K562 (cell line): Measurements from ENCODE around the gene SLC5A11. TPM values are rescaled to one million over a fixed set of nuclear protein-coding genes. Genes with fewer than 3 reads are reported as not detected.
A peak's percentile ranks its signal among the peaks of the same experiment; 100 is the strongest.

Source experiments
- ARID3A ChIP-seq: IDR thresholded peaks from 2 replicates; pipeline ENCODE4 v1.6.1; 2012; ENCODE audit warnings: low read depth, low read length, improper control_type of control experiment, borderline replicate concordance
- DEAF1 ChIP-seq: fragments of 450-650 bp; formaldehyde crosslinking; IDR thresholded peaks from 2 replicates; pipeline ENCODE4 v1.4.0; 2020; ENCODE audit warnings: mild to moderate bottlenecking, moderate library complexity
- DMBX1 ChIP-seq: fragments of 250-450 bp; sonication (Bioruptor Pico); IDR thresholded peaks from 2 replicates; pipeline ENCODE4 v1.8.0; 2022; ENCODE audit warnings: inconsistent platforms, mild to moderate bottlenecking, moderate library complexity, borderline replicate concordance
- E2F1 ChIP-seq: sonication (generic); formaldehyde crosslinking; IDR thresholded peaks from 2 replicates; pipeline ENCODE4 v1.8.1; 2023; ENCODE audit warnings: mild to moderate bottlenecking, missing genetic modification reagents, moderate library complexity
- EGR1 ChIP-seq: fragments of 450-650 bp; conservative IDR thresholded peaks from 2 replicates; pipeline ENCODE4 v1.6.1; 2017; ENCODE audit warnings: mild to moderate bottlenecking
- ESRRA ChIP-seq: fragments of 450-650 bp; IDR thresholded peaks from 2 replicates; pipeline ENCODE4 v1.6.1; 2014; ENCODE audit warnings: low read depth, mild to moderate bottlenecking, moderate library complexity, borderline replicate concordance
- HMGXB4 ChIP-seq: sonication (generic); formaldehyde crosslinking; IDR thresholded peaks from 2 replicates; pipeline ENCODE4 v1.8.1; 2023; ENCODE audit warnings: mild to moderate bottlenecking, missing genetic modification reagents
- MTA1 ChIP-seq: fragments of 450-650 bp; IDR thresholded peaks from 2 replicates; pipeline ENCODE4 v1.6.1; 2017; ENCODE audit warnings: borderline replicate concordance
- SIN3A ChIP-seq, 2 experiments: fragments of 150-350 bp in 1 of 2; IDR thresholded peaks; 2 replicates each; pipeline ENCODE4 v1.6.1; 2011 to 2016; ENCODE audit warnings: borderline replicate concordance in 2 of 2, low read depth in 2 of 2, low read length in 2 of 2, mild to moderate bottlenecking in 2 of 2, moderate library complexity in 2 of 2; ENCODE audit not compliant: control insufficient read depth in 1 of 2
- SMAD4 ChIP-seq: fragments of 250-450 bp; sonication (Bioruptor Pico); conservative IDR thresholded peaks from 2 replicates; pipeline ENCODE4 v1.8.0; 2021; ENCODE audit warnings: inconsistent platforms, mild to moderate bottlenecking, moderate library complexity
- TAF1 ChIP-seq: IDR thresholded peaks from 2 replicates; pipeline ENCODE4 v1.6.1; 2011; ENCODE audit warnings: mild to moderate bottlenecking, low read length, moderate library complexity; ENCODE audit not compliant: insufficient read depth, control insufficient read depth, severe bottlenecking; ENCODE audit errors: extremely low read depth
- ZNF436 ChIP-seq: fragments of 250-450, 450-650 bp; sonication (Bioruptor Pico); formaldehyde crosslinking; IDR thresholded peaks from 2 replicates; pipeline ENCODE4 v1.7.0; 2020; ENCODE audit warnings: mild to moderate bottlenecking
- polyA plus RNA-seq, 8 experiments: library from polyadenylated mRNA; depleted of rRNA in 4 of 8; stranded (reverse) in 5 of 8; unstranded in 3 of 8; fragments of >200 nt; fragmentation: Nextera tagmentation in 2 of 8; fragmentation: Illumina TruSeq in 1 of 8; extraction: Ambion mirVana in 2 of 8; extraction: Trizol in 1 of 8; gene quantifications; 2 replicates each; pipeline versions ENCODE4 v1.2.1 to v1.2.3, GENCODE V29; 2011 to 2014; ENCODE audit warnings: inconsistent platforms in 1 of 8, missing spikeins in 1 of 8
- total RNA-seq, 7 experiments: library from RNA; depleted of rRNA in 6 of 7; stranded (reverse); fragments of >200 nt in 6 of 7; fragmentation: Illumina TruSeq in 2 of 7; extraction: Trizol in 2 of 7; gene quantifications; 2 replicates each; pipeline versions ENCODE4 v1.2.1 to v1.2.3, GENCODE V29; 2011 to 2021; ENCODE audit warnings: low replicate concordance in 1 of 7

SLC5A11 gene
- total and polyA plus RNA-seq, 9 of the 15 experiments (the other 6 are each of a cell fraction or from before 2014, with no cell fraction given) = 0.04 to 0.25 (median 0.11) TPM; not detected in 3

- TF ChIP-seq ESRRA (0 out of 2 replicates have a peak, but pooled peaks have one; percentile 17), MTA1 (peak; percentile 37; the same call in 1 of the 2 replicates), E2F1 (CRISPR knock-in tag) (no peak), ARID3A (peak; percentile 76; the same call in 1 of the 2 replicates), EGR1 (no peak), SMAD4 (peak; percentile 81), DEAF1 (CRISPR knock-in tag) (no peak), DMBX1 (CRISPR knock-in tag) (no peak), ZNF436 (CRISPR knock-in tag) (no peak), SIN3A (IDR thresholded peaks at IDR 0.05; ENCODE audit: borderline replicate concordance in 2 of 2, control insufficient read depth in 1 of 2, low read depth in 2 of 2, low read length in 2 of 2) (no peak), TAF1 (no peak), HMGXB4 (CRISPR knock-in tag) (no peak)
Observed at GRCh38 chr16:24838554-24839266, 7.1 kb upstream of the SLC5A11 start (continued).
